NT2/D1 (cell line): ENCODE results near the gene NAA30.

Source experiments
- YY1 ChIP-seq: IDR thresholded peaks from 2 replicates; pipeline ENCODE4 v1.6.1; 2011; ENCODE audit not compliant: insufficient read length, insufficient read depth
- ZNF274 ChIP-seq: IDR thresholded peaks from 2 replicates; pipeline ENCODE4 v1.6.1; 2011; ENCODE audit warnings: mild to moderate bottlenecking, low read depth, low read length

DNA sequence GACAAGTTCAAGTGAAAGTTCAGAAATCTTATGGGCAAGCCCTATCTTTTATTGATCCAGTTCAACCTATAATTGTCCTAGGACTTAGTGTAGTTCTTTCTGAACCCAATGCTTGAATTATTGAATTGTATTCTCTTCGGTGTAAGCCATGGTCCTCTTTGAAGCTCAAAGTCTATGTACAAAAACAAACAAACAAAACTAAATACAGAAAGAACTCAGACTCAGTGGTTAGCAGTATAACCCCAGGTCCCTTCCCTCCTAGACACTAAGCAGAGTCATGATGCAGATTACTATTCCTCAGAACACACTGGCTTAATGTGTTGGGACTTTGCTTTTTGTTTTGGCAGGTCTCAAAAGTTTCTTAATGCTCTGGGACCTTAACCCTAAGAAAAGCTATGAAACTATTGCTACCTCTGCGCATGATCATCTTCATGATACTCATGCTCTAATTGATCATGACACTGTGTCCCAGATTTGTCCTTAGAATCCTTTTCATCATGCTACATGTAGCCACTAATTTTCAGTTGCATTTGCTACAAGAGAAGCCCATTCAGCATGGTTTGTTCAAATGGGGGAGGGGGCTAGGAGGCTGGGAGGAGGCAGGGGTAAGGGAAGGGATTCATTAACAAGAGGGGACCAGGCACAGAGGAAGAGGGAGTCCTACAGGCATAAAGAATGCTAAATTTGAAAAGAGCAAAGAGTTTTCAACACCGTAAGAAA, 35.1 kb upstream of the NAA30 start:
- TF ChIP-seq YY1 (no peak), ZNF274 (no peak)
